ENCODE measurements around the gene KRTAP20-2.

KRTAP20-2 gene

DNA sequence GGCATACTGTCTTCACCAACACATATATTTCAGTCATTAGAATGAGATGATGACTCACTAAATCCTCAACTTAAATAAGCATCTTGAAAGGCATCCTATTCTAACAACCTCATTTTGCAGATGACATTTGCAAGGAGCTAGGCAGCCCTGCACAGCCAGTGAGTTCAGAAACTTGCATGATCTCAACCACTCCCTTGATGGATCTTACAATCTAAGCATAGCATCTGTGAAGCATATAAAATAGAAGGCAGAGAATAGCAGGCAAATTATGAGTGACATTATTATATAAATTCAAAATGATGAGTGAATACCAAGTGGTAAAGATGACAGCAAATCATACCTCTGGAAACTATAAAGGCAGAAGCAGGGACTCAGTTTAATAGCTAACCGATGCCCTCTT, 39.3 kb downstream of the KRTAP20-2 start:
- DNase-seq (ENCODE audit: low spot score), result no peak

DNA sequence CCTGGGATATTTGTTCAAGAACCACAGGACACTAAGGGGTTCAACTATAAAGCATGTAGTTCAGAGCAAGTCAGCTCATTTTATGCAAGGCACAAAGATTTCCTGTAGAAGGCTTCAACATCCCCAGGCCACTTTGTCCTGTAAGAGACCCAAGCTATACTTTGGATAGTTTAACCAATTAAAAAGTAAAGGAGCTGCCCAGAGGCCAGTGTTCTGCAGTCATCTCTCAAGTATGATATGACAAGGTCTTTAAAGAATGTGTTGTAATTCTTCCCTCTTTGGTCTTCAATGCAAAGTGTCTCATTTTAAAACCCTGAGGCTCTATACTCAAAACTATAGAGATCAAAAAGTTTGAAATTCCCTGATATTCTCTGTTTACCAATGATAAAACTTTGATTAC, 41.7 kb downstream of the KRTAP20-2 start:
- DNase-seq (ENCODE audit: low spot score), result no peak

DNA sequence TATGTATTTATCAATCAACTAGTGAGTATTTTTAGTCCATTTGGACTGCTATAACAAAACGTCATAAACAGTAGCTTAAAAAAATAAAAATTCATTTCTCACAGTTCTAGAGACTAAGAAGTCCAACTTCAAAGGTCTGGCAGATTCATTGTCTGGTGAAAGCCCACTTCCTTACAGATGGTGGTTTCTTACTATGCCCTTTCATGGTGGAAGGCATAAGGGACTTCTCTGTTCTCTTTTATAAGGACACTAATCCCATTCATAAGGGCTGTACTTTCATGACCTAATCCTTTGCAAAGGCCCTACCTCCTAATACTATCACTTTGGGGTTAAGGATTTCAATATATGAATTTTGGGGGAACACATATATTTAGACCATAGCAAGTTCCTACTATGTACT, 45.6 kb downstream of the KRTAP20-2 start:
- no peak for DNase-seq (ENCODE audit: low spot score)

DNA sequence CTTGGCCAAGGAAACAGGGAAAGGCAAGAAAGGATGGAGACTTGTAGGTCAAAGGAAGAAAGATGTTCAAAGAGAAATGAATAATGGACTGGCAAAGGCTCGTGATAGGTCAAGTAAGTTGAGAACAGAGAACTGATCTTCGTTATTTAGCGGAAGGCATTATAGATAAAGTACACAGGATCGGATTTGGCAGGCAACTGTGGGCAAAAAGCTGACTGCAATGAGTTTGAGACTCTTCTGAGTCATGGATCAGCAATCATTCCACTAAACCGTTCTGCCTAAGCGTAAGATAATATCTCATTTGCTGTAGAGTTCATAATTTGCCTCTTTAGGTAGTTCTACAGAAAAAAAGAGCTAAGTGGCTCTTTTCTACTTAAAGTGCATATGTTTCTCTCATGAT, 49.5 kb downstream of the KRTAP20-2 start:
- DNase-seq (ENCODE audit: low spot score), result no peak
